Activated CD4-positive, alpha-beta T cell treated with anti-CD3 and anti-CD28 coated beads for 36 hours (primary cell): ENCODE measurements around the gene SNX30. TPM values are rescaled to one million over a fixed set of nuclear protein-coding genes. Genes with fewer than 3 reads are reported as not detected.
"Not testable (repeated sequence)": the region's sequence is repeated elsewhere in the genome, so short reads cannot be mapped to it uniquely, and the experiment has no call there.

ENCODE experiments used
- ATAC-seq: fragments of 200-7000 bp; cut with Tn5 transposase; one replicate; pipeline ENCODE4 v1.10.0; 2021; ENCODE audit warnings: mild to moderate bottlenecking, moderate library complexity
- CTCF ChIA-PET: fragments of 350-600 bp; sonication (Branson Sonifier 250); formaldehyde crosslinking; loops from one replicate; lab custom pipeline; 2021; ENCODE audit warnings: antibody characterized with exemption; lab: Charles Lee
- POLR2A ChIA-PET: fragments of 350-600 bp; sonication (Branson Sonifier 250); formaldehyde crosslinking; loops from one replicate; lab custom pipeline; 2021; ENCODE audit warnings: antibody characterized with exemption, inconsistent platforms; lab: Charles Lee
- DNase-seq: peaks from one replicate; pipeline ENCODE4 v3.0.0-alpha.2; 2020
- H3K27ac Mint-ChIP-seq: one replicate; pipeline ENCODE4 v1.8.0; 2021; ENCODE audit warnings: mixed read lengths
- H3K27me3 Mint-ChIP-seq: one replicate; pipeline ENCODE4 v1.8.0; 2021; ENCODE audit warnings: mixed read lengths
- H3K36me3 Mint-ChIP-seq: one replicate; pipeline ENCODE4 v1.8.0; 2021; ENCODE audit warnings: low read depth, mixed read lengths
- H3K4me1 Mint-ChIP-seq: one replicate; pipeline ENCODE4 v1.8.0; 2021; ENCODE audit warnings: mixed read lengths
- H3K4me3 Mint-ChIP-seq: one replicate; pipeline ENCODE4 v1.8.0; 2021; ENCODE audit warnings: mild to moderate bottlenecking, moderate library complexity, mixed read lengths
- H3K9me3 Mint-ChIP-seq: one replicate; pipeline ENCODE4 v1.8.0; 2021; ENCODE audit warnings: low read depth, mixed read lengths
- intact Hi-C, 2 experiments: fragments of 100-400 bp; cut with DNase I in 1 of 2; cut with micrococcal nuclease in 1 of 2; formaldehyde crosslinking; loops; one replicate each; pipeline versions ENCODE4 v1.14.2 to v1.15.1; 2022 to 2024; cut with DNase I, micrococcal nuclease
- total RNA-seq, 2 experiments: library from RNA; stranded (reverse); gene quantifications; one replicate each; pipeline ENCODE4 v1.2.3, GENCODE V29; 2021

Gene SNX30
- total RNA-seq, 2 experiments from 2014 or later: 4.2 to 4.6 TPM

DNA sequence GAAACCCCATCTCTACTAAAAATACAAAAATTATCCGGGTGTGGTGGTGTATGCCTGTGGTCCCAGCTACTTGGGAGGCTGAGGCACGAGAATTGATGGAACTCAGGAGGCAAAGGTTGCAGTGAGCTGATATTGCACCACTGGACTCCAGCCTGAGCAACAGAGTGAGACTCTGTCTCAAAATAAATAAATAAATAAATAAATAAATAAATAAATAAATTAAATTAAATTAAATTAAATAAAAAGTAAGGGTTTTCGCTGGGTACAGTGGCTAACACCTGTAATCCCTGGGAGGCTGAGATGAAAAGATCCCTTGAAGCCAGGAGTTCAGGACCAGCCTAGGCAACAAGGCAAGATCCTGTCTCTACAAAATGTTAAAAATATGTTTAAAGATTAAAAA, 27.8 kb upstream of the SNX30 start:
- POLR2A ChIA-PET: not testable (repeated sequence)

DNA sequence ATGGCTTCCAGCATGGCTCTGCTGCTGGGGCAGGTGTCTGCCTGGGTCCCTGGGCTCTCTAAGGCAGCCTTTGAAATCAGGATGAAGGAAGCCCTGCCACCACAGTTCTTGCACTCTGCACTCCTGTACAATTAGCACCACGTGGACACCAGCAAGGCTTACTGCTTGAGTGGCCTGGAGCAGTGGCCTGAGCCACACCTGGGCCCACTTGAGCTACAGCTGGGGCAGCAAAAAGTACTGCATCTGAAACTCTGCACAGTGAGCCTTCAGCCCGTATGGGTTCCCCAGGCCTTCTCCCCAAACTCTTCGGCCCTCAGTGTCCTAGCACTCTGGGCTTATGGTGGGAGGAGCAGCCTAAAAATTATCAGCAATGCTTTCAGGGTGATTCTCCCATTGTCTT, 24.6 kb upstream of the SNX30 start:
- intact Hi-C loops: no loop called here
- no peak overlapping the region for H3K27ac Mint-ChIP-seq
- ATAC-seq (no peak), DNase-seq (no peak)
- H3K27me3 Mint-ChIP-seq: no peaks in the 10 kb centered on the region
- POLR2A ChIA-PET: no interaction called here
- H3K9me3 Mint-ChIP-seq: no peaks in the 10 kb centered on the region
- H3K4me3 Mint-ChIP-seq: no peak overlapping the region
- no peaks in the 10 kb centered on the region for H3K4me1 Mint-ChIP-seq
- CTCF ChIA-PET: no interaction called here
- no peaks in the 10 kb centered on the region for H3K36me3 Mint-ChIP-seq

More for the DNA sequence above, 27.8 kb upstream of the SNX30 start:
- DNase-seq, intact Hi-C loops, ATAC-seq, H3K4me3 Mint-ChIP-seq, H3K27ac Mint-ChIP-seq, H3K9me3 Mint-ChIP-seq, H3K4me1 Mint-ChIP-seq, H3K36me3 Mint-ChIP-seq, H3K27me3 Mint-ChIP-seq: not testable (repeated sequence)
- CTCF ChIA-PET: interaction anchor here (1.0 to 1.5 kb wide), 2 partner anchors 27 to 180 kb away, joined by 3 to 4 read pairs; no protein-coding TSS in a partner anchor

DNA sequence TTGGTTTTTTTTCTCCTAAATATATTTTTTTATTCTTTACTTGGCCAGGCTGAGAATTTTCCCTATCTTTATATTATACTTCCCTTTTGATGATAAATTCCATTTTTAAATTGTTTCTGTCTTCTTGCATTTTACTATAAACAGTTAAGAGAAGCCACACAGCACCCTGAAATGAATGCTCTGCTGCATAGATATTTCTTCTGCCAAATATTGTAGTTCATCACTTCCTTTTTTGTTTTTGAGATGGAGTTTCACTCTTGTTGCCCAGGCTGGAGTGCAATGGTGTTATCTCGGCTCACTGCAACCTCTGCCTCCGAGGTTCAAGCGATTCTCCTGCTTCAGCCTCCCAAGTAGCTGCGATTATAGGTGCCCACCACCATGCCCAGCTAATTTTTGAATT, 24.1 kb upstream of the SNX30 start:
- Mint-ChIP-seq H3K4me3 (no peak overlapping the region), H3K27me3 (no peaks in the 10 kb centered on the region), H3K4me1 (no peaks in the 10 kb centered on the region), H3K9me3 (no peaks in the 10 kb centered on the region), H3K36me3 (no peaks in the 10 kb centered on the region), H3K27ac (no peak overlapping the region)
- DNase-seq: no peak
- intact Hi-C loops: no loop called here
- POLR2A ChIA-PET: no interaction called here
- CTCF ChIA-PET: no interaction called here
- ATAC-seq: no peak

DNA sequence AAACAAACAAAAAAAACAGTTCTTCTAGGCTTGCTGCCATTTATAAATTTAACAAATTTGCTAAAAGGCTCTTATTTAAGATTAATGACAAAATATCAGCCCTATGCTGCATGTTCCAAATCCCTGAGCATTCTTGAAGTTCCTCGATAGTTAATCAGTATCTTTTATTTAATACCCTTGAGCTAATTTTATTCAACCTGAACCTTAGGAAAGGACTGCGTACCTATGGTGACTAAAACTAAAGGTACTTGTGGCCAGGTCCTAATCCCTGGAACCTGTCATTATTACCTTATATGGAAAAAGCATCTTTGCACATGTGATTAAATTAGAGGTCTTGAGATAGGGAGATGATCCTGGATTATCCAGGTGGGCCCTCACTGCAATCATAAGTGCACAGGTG, 22.2 kb upstream of the SNX30 start:
- no peak for ATAC-seq
- Mint-ChIP-seq H3K36me3 (no peaks in the 10 kb centered on the region), H3K27me3 (no peaks in the 10 kb centered on the region), H3K4me1 (no peaks in the 10 kb centered on the region), H3K4me3 (no peak overlapping the region), H3K27ac (no peak overlapping the region), H3K9me3 (no peaks in the 10 kb centered on the region)
- intact Hi-C loops: no loop called here
- ChIA-PET POLR2A (no interaction called here), CTCF (interaction anchor here (1.9 kb wide), 1 partner anchor 10 kb away, joined by 7 read pairs; the partner anchor contains the start of gene INIP)
- no peak for DNase-seq

DNA sequence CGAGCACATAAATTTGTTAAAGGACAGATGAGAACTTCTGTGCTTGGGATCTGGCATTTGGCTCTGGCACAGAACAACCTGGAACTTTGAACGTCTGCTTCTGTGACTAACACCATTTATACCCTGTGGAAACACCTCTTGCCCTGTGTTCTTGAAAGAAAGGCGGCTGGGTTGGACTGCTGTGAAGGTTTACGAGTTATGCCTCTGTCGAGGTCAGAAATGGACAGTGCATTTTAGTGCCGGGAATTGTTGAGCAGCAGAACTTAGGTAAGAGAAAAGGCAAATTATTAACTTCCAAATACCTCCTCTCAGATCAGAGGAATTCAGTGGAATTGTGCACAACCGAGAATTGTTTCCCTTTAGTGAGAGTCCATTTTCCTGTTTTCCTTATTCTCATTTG, 18.6 kb upstream of the SNX30 start:
- intact Hi-C loops: no loop called here
- Mint-ChIP-seq H3K36me3 (no peaks in the 10 kb centered on the region), H3K4me1 (no peaks in the 10 kb centered on the region), H3K9me3 (no peaks in the 10 kb centered on the region), H3K27ac (no peak overlapping the region), H3K4me3 (no peak overlapping the region), H3K27me3 (no peaks in the 10 kb centered on the region)
- POLR2A ChIA-PET: no interaction called here
- CTCF ChIA-PET: interaction anchor here (1.0 kb wide), 1 partner anchor 18 kb away, joined by 4 read pairs; the partner anchor contains the start of gene SNX30
- DNase-seq (no peak), ATAC-seq (no peak)

DNA sequence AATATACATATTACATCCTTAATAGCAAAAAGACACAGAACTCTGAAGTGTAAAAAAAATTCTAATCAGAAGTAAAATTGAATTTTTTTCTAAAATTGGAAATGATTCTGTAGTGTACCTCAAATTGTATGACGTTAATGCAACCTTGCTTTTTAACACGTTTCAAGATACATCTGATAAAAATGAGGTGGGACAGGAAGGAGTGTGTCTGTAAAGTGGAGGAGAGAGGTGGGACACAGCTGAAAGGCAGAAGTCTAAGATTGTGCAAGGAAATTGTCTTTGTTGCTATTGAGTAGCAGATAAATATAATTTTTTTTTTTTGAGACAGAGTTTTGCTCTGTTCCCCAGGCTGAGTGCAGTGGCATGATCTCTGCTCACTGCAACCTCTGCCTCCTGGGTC, 15.7 kb upstream of the SNX30 start:
- Mint-ChIP-seq H3K27ac (no peak overlapping the region), H3K4me3 (no peak overlapping the region), H3K4me1 (no peaks in the 10 kb centered on the region), H3K27me3 (no peaks in the 10 kb centered on the region), H3K9me3 (no peaks in the 10 kb centered on the region), H3K36me3 (no peaks in the 10 kb centered on the region)
- intact Hi-C loops: no loop called here
- POLR2A ChIA-PET: no interaction called here
- CTCF ChIA-PET: no interaction called here
- DNase-seq (no peak), ATAC-seq (no peak)

DNA sequence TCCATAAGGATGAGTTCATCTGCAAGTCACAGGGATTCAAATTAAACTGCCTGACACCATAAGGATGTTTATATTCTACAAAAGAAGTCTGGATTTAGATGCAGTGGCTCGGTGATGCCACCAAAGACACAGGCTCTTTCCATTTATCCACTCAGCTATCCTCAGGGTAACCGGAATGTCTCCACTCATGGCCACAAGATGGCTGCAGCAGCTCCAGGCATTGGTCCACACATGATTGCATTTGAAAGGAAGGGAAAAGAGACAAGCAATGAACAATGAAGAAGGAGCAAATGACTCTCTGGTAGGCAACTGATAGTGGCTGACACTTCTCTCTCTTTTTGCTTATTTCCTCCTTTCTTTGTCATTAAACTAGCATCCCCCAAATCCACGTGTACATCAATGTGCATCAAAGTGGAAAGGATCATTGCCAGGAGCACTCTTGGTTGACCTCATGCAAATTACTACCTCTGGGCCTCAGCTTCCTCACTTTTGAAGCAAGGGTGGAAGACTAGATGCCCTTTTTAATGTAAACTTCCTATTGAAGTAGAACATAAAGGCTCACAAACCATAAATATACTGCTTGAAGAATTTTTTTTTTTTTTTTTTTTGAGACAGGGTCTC, 7.2 kb upstream of the SNX30 start:
- Mint-ChIP-seq H3K4me1 (peaks cover 18% of the 10 kb centered on the region), H3K9me3 (peaks cover 2% of the 10 kb centered on the region), H3K27ac (no peak overlapping the region), H3K36me3 (no peaks in the 10 kb centered on the region), H3K27me3 (no peaks in the 10 kb centered on the region), H3K4me3 (no peak overlapping the region)
- ChIA-PET POLR2A (no interaction called here), CTCF (interaction anchor here (0.8 kb wide), 1 partner anchor 39 kb away, joined by 5 read pairs; no protein-coding TSS in a partner anchor)
- DNase-seq (no peak), ATAC-seq (no peak)
- intact Hi-C loops: loop anchor here in 1 of 2 experiments (10.0 kb wide), 1 partner anchor 51 kb away; no protein-coding TSS in a partner anchor

GRCh38 chr9:112744177-112744576, 6.4 kb upstream of the SNX30 start:
- H3K27me3 Mint-ChIP-seq: no peaks in the 10 kb centered on the region
- ChIA-PET CTCF (interaction anchor here (0.8 kb wide), 1 partner anchor 38 kb away, joined by 5 read pairs; no protein-coding TSS in a partner anchor), POLR2A (interaction anchor here (0.6 kb wide), 1 partner anchor 509 kb away, joined by 6 read pairs; no protein-coding TSS in a partner anchor)

DNA sequence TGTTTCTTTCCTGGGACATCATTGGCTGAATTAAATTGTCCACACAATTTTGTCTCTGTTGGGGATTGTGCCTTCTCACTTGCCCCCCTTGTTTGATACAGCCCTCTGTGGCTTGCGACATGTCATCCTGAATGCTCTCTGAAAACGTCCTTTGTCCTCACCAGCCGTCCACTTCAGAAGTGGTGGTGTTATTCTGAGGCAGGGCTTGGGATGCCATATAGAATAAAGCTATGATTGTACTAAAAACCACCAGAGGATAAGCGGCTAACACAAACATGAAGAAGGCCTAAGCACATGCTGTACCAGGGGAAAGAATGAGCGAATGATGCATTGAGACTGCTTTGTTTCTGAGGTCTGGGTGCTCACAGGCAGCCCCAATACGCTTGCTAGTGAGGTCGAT, 3.5 kb upstream of the SNX30 start:
- Mint-ChIP-seq H3K4me3 (no peak overlapping the region), H3K27me3 (no peaks in the 10 kb centered on the region), H3K4me1 (peaks cover 32% of the 10 kb centered on the region), H3K27ac (no peak overlapping the region), H3K9me3 (no peaks in the 10 kb centered on the region), H3K36me3 (no peaks in the 10 kb centered on the region)
- ATAC-seq: no peak
- intact Hi-C loops: loop anchor here in 1 of 2 experiments (10.0 kb wide), 1 partner anchor 48 kb away; no protein-coding TSS in a partner anchor
- no peak for DNase-seq
- ChIA-PET POLR2A (no interaction called here), CTCF (interaction anchor here (0.8 kb wide), 1 partner anchor 46 kb away, joined by 3 read pairs; no protein-coding TSS in a partner anchor)

More at GRCh38 chr9:112744177-112744576, 6.4 kb upstream of the SNX30 start:
- peaks cover 21% of the 10 kb centered on the region for H3K4me1 Mint-ChIP-seq
- no peaks in the 10 kb centered on the region for H3K36me3 Mint-ChIP-seq
- no peak for DNase-seq
- ATAC-seq: no peak
- intact Hi-C loops: loop anchor here in 1 of 2 experiments (10.0 kb wide), 1 partner anchor 51 kb away; no protein-coding TSS in a partner anchor
- H3K4me3 Mint-ChIP-seq: no peak overlapping the region
- no peak overlapping the region for H3K27ac Mint-ChIP-seq
- peaks cover 2% of the 10 kb centered on the region for H3K9me3 Mint-ChIP-seq

DNA sequence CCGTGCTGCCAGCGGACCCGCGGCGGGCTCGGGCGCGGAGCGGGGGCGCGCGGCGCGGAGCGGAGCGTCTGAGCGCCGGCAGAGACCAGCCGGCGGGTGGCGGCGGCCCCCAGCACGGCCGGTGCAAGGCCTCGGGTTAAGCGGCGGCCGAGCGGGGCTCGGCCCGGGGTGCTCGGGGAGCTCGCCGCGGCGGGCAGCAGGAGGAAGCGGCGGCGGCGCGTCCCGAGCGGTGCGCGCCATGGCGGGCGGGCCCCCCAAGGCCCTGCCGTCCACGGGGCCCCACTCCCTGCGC, 150 bp downstream of the SNX30 start:
- H3K27me3 Mint-ChIP-seq: no peaks in the 10 kb centered on the region
- DNase-seq (no peak), ATAC-seq (no peak)
- no peaks in the 10 kb centered on the region for H3K9me3 Mint-ChIP-seq
- H3K36me3 Mint-ChIP-seq: no peaks in the 10 kb centered on the region
- CTCF ChIA-PET: interaction anchor here (1.2 to 1.3 kb wide), 2 partner anchors 18 to 32 kb away, joined by 3 to 4 read pairs; partner anchors contain the start of gene INIP
- POLR2A ChIA-PET: no interaction called here
- H3K4me3 Mint-ChIP-seq: no peak overlapping the region
- H3K27ac Mint-ChIP-seq: no peak overlapping the region
- intact Hi-C loops: loop anchor here (1.0 to 10.0 kb wide), 9 partner anchors 32 to 1947 kb away; partner anchors contain the start of genes INIP (in 2 of the 2), KIAA1958 (in 1 of the 2), PTBP3 (in 1 of the 2) and SUSD1 (in 1 of the 2)
- H3K4me1 Mint-ChIP-seq: peaks cover 67% of the 10 kb centered on the region

DNA sequence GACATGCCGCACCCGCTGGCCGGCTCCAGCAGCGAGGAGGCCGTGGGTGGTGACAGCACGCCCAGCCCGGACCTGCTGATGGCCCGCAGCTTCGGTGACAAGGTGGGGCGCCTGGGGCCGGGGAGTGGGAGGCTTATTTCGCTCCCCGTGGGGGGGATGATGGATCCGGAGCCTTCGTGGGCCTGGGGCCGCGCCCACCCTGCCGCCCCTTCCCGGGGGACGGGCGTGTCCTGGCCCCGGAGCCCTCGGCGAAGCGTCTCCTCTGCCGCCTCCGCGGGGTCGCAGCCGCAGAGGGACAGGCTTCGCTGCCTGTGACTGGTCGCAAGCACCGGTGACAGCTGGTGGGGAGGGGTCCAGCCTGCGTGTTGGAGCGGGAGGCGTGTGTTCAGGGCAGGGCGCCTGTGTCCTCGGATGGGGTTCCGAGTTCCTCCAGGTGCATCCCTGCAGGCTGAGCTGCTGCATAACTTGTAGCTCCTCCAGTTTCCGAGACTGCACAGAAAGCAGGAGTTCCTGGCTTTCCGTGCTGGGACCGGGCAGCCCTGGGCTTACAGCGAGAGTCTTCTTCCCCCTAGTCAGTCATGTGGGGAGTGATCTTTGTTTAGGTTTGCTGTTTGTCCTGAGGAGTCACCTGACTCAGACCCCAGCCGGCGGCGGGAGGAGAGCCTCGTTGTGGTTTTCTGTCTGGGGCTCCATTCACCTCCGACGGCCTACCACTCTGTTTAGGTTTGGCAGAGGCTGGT, 666 bp downstream of the SNX30 start:
- H3K4me3 Mint-ChIP-seq: peak overlapping the region; percentile 75
- no peak overlapping the region for H3K27ac Mint-ChIP-seq
- no peaks in the 10 kb centered on the region for H3K27me3 Mint-ChIP-seq
- POLR2A ChIA-PET: no interaction called here
- H3K4me1 Mint-ChIP-seq: peaks cover 72% of the 10 kb centered on the region
- CTCF ChIA-PET: no interaction called here
- intact Hi-C loops: loop anchor here in 1 of 2 experiments (1.0 to 10.0 kb wide), 7 partner anchors 265 to 1946 kb away; partner anchors contain the start of genes KIAA1958, SUSD1 and UGCG
- DNase-seq (peak; percentile 70), ATAC-seq (peak; percentile 11)
- H3K36me3 Mint-ChIP-seq: no peaks in the 10 kb centered on the region
- no peaks in the 10 kb centered on the region for H3K9me3 Mint-ChIP-seq
